HG03159 (cell line): ENCODE measurements around the gene CENPE.

ENCODE experiments used
- ATAC-seq: cut with Tn5 transposase; IDR thresholded peaks from one replicate; pipeline ENCODE4 v1.9.1; 2021; ENCODE audit warnings: mild to moderate bottlenecking, moderate library complexity; ENCODE audit not compliant: unreplicated experiment

Gene CENPE

GRCh38 chr4:103079621-103080020, 118.5 kb downstream of the CENPE start:
- ATAC-seq, result no peak

- peak; percentile 38 for ATAC-seq
These were observed 121.3 kb downstream of the CENPE start, which contains the start of gene SLC9B2 for GRCh38 chr4:103076747-103077347. TSS of gene SLC9B2 (minus strand) at chr4:103076761. CDS start at chr4:103067550, 9,211 bp downstream.

- peak; percentile 52 for ATAC-seq
These were observed 122.0 kb downstream of the CENPE start for GRCh38 chr4:103075894-103076746.

- ATAC-seq, result peak; percentile 0
These were observed 122.7 kb downstream of the CENPE start for GRCh38 chr4:103075435-103075893.

- ATAC-seq, result peak; percentile 44
These were observed 123.3 kb downstream of the CENPE start for GRCh38 chr4:103074744-103075434.

GRCh38 chr4:103073792-103074438, 124.2 kb downstream of the CENPE start:
- no peak for ATAC-seq

- ATAC-seq, result no peak
These were observed 130.1 kb downstream of the CENPE start for GRCh38 chr4:103067841-103068547.

GRCh38 chr4:103060453-103061148, 137.5 kb downstream of the CENPE start:
- ATAC-seq, result no peak
